Forelimb muscle (tissue), 1 donor: ENCODE data around the gene CPTP. TPM values are rescaled to one million over a fixed set of nuclear protein-coding genes. Genes with fewer than 3 reads are reported as not detected.

ENCODE experiments used
- polyA plus RNA-seq: library from polyadenylated mRNA; unstranded; fragments of 120-200 nt; gene quantifications from one replicate; pipeline ENCODE4 v1.2.1, GENCODE V29; 2013; ENCODE audit not compliant: insufficient read length

CPTP gene
- polyA plus RNA-seq, 1 donor, result 16.5 TPM

Other genes starting within 250 kb of the CPTP start
- 6.4 TPM for gene C1orf159, start 208.7 kb upstream of the CPTP start, polyA plus RNA-seq
- 0.35 TPM for gene TTLL10, start 150.9 kb upstream of the CPTP start, polyA plus RNA-seq
- gene TNFRSF18, start 118.2 kb upstream of the CPTP start, polyA plus RNA-seq, result 6.1 TPM
- 3.2 TPM for gene TNFRSF4, start 110.6 kb upstream of the CPTP start, polyA plus RNA-seq
- gene SDF4, start 92.8 kb upstream of the CPTP start, polyA plus RNA-seq, result 88.6 TPM
- gene B3GALT6, start 92.6 kb upstream of the CPTP start, polyA plus RNA-seq, result 16.3 TPM
- 4.8 TPM for gene C1QTNF12, start 78.1 kb upstream of the CPTP start, polyA plus RNA-seq
- 38.8 TPM for gene UBE2J2, start 50.9 kb upstream of the CPTP start, polyA plus RNA-seq
- gene SCNN1D, start 44.4 kb upstream of the CPTP start, polyA plus RNA-seq, result 5.5 TPM
- 44.6 TPM for gene ACAP3, start 16.9 kb upstream of the CPTP start, polyA plus RNA-seq
- gene PUSL1, start 16.2 kb upstream of the CPTP start, polyA plus RNA-seq, result 5.9 TPM
- 74.9 TPM for gene INTS11, start 142 bp upstream of the CPTP start, polyA plus RNA-seq
- 3.3 TPM for gene TAS1R3, start 6.5 kb downstream of the CPTP start, polyA plus RNA-seq
- 48.7 TPM for gene DVL1, start 24.6 kb downstream of the CPTP start, polyA plus RNA-seq
- 65.2 TPM for gene MXRA8, start 33.8 kb downstream of the CPTP start, polyA plus RNA-seq
- gene AURKAIP1, start 50.4 kb downstream of the CPTP start, polyA plus RNA-seq, result 69.3 TPM
- 169 TPM for gene CCNL2, start 74.5 kb downstream of the CPTP start, polyA plus RNA-seq
- 111 TPM for gene MRPL20, start 82.5 kb downstream of the CPTP start, polyA plus RNA-seq
- 22.1 TPM for gene ANKRD65, start 96.5 kb downstream of the CPTP start, polyA plus RNA-seq
- 56.6 TPM for gene VWA1, start 110.9 kb downstream of the CPTP start, polyA plus RNA-seq
- 0.30 TPM for gene ATAD3C, start 124.9 kb downstream of the CPTP start, polyA plus RNA-seq
- 12.0 TPM for gene ATAD3B, start 147.0 kb downstream of the CPTP start, polyA plus RNA-seq
- 16.7 TPM for gene ATAD3A, start 187.4 kb downstream of the CPTP start, polyA plus RNA-seq
- 4.1 TPM for gene TMEM240, start 215.8 kb downstream of the CPTP start, polyA plus RNA-seq